ENCODE results near the gene HNRNPC. TPM values are rescaled to one million over a fixed set of nuclear protein-coding genes. Genes with fewer than 3 reads are reported as not detected.

The HNRNPC gene
- total and polyA plus RNA-seq, 10 of the 15 experiments (the other 5 are each of a cell fraction or from before 2014, with no cell fraction given): 679 to 1,492 (median 1,262) TPM

GRCh38 chr14:21192875-21193535, 76.2 kb downstream of the HNRNPC start (continued):
- TF ChIP-seq CEBPZ (IDR thresholded peaks at IDR 0.05; ENCODE audit: low read depth, low read length): no peak

DNA sequence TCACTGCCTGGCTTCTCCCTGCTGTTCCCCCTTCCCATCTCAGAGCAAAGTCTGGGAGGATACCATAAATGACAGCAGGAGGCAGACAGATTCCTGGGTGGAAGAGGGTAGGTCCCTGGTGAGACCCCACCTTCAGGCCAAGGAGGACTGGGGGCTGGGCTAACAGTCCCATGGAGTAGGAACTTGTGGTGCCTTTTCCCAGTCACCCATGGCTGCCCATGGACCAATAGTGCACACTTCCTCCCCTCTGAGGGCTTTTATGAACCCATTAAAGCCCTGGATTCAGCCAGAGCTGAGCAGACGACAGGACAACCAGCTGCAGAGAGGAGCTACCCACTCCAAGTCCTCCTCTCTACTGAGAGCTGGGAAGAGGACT, 76.8 kb downstream of the HNRNPC start:
- peak; percentile 16 for ATAC-seq
- in situ Hi-C loops (cut with MboI): no loop called here
- peak overlapping the region; percentile 76 for H3K4me2 ChIP-seq (ENCODE audit: control insufficient read depth, insufficient read depth)
- H3K36me3 ChIP-seq (ENCODE audit: control insufficient read depth in 2 of 2, insufficient read depth in 2 of 2, low read length in 1 of 2): no peaks in the 10 kb centered on the region
- intact Hi-C loops (cut with micrococcal nuclease; ENCODE audit: unreplicated experiment): no loop called here
- H3K4me1 ChIP-seq (ENCODE audit: control insufficient read depth, insufficient read depth, low read length): peaks cover 4% of the 10 kb centered on the region; the same call in 1 of the 2 replicates
- no peaks in the 10 kb centered on the region for H3K27me3 ChIP-seq (replicated peaks in 1 of 2; ENCODE audit: control insufficient read depth in 2 of 2, insufficient read depth in 2 of 2, low read length in 1 of 2)
- no peak overlapping the region for H3K27ac ChIP-seq (ENCODE audit: control insufficient read depth, insufficient read depth)
- H3K4me3 ChIP-seq: 0 out of 2 replicates have a peak overlapping the region, but pooled peaks have one; percentile 62
- no peaks in the 10 kb centered on the region for H3K79me2 ChIP-seq (ENCODE audit: control insufficient read depth, insufficient read depth, low read length)
- no peaks in the 10 kb centered on the region for H4K20me1 ChIP-seq (ENCODE audit: control insufficient read depth, insufficient read depth)
- no peak overlapping the region for H3K9ac ChIP-seq (ENCODE audit: control insufficient read depth, insufficient read depth, low read length)
- RAD21 ChIA-PET (ENCODE audit: unreplicated experiment): interaction anchor here (1.4 to 1.5 kb wide), 2 partner anchors 13 to 115 kb away, joined by 3 read pairs; no protein-coding TSS in a partner anchor
- TF ChIP-seq SPI1 (IDR thresholded peaks at IDR 0.05; ENCODE audit: borderline replicate concordance, insufficient read depth, low read depth, low read length): 0 out of 2 replicates have a peak, but pooled peaks have one; percentile 31
- TF ChIP-seq, protein P1, sequence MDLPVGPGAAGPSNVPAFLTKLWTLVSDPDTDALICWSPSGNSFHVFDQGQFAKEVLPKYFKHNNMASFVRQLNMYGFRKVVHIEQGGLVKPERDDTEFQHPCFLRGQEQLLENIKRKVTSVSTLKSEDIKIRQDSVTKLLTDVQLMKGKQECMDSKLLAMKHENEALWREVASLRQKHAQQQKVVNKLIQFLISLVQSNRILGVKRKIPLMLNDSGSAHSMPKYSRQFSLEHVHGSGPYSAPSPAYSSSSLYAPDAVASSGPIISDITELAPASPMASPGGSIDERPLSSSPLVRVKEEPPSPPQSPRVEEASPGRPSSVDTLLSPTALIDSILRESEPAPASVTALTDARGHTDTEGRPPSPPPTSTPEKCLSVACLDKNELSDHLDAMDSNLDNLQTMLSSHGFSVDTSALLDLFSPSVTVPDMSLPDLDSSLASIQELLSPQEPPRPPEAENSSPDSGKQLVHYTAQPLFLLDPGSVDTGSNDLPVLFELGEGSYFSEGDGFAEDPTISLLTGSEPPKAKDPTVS (IDR thresholded peaks at IDR 0.05; ENCODE audit: low read depth, low read length): no peak
- CTCF ChIA-PET: interaction anchor here (1.4 kb wide), 1 partner anchor 178 kb away, joined by 3 read pairs; no protein-coding TSS in a partner anchor
- H2AFZ ChIP-seq (ENCODE audit: control insufficient read depth, low read depth, low read length): no peak overlapping the region
- SMC1A ChIA-PET (ENCODE audit: uncharacterized antibody, unreplicated experiment): interaction anchor here (0.8 to 0.9 kb wide), 2 partner anchors 17 to 116 kb away, joined by 3 to 4 read pairs; no protein-coding TSS in a partner anchor
- no peaks in the 10 kb centered on the region for H3K9me3 ChIP-seq (replicated peaks; ENCODE audit: control insufficient read depth, insufficient read depth, low read length)
- FAIRE-seq: no peak
- no TSS peak for BruUV-seq (replicated peaks)
- DNase-seq (ENCODE audit: low read depth, low spot score): no peak
- 0% methylated on average over 1 of the region's 1 CpG for WGBS (ENCODE audit: insufficient coverage, insufficient replicate concordance, low lambda C conversion rate, missing lambda C conversion rate)
- POLR2A ChIA-PET: no interaction called here

Data from GM12878 (cell line).